ENCODE measurements around the gene KRTAP9-6. TPM values are rescaled to one million over a fixed set of nuclear protein-coding genes. Genes with fewer than 3 reads are reported as not detected.
A peak's percentile ranks its signal among the peaks of the same experiment; 100 is the strongest.
"Not testable (repeated sequence)": the region's sequence is repeated elsewhere in the genome, so short reads cannot be mapped to it uniquely, and the experiment has no call there.

The KRTAP9-6 gene
- total and polyA plus RNA-seq, 8 donors, result not detected

- Histone ChIP-seq H3K4me3 (no peak overlapping the region), H3K27ac (no peak overlapping the region), H3K9me3 (no peaks in the 10 kb centered on the region), H3K36me3 (no peaks in the 10 kb centered on the region), H3K27me3 (peaks cover 0 to 3% (median 0%) of the 10 kb centered on the region in 4 donors), H3K4me1 (no peaks in the 10 kb centered on the region)
- DNase-seq, result no peak
- intact Hi-C loops (cut with DNase I), result no loop called here
- no peak for TF ChIP-seq CTCF (IDR thresholded peaks at IDR 0.05)
- 55 to 62% methylated on average over 2 of the region's 2 CpGs for WGBS, 2 donors
- ATAC-seq, result no peak
- FAIRE-seq, result no peak
These were observed 2.0 kb upstream of the KRTAP9-6 start for GRCh38 chr17:41263212-41263611.

GRCh38 chr17:41264599-41264998 lies 579 bp upstream of the KRTAP9-6 start:
- FAIRE-seq, result no peak
- Histone ChIP-seq H3K4me3 (no peak overlapping the region), H3K4me1 (no peaks in the 10 kb centered on the region), H3K9me3 (no peaks in the 10 kb centered on the region), H3K27ac (no peak overlapping the region), H3K27me3 (peaks cover 0 to 3% (median 0%) of the 10 kb centered on the region in 4 donors), H3K36me3 (no peaks in the 10 kb centered on the region)
- 27 to 45% methylated on average over 3 of the region's 3 CpGs for WGBS, 2 donors
- DNase-seq, result no peak
- TF ChIP-seq CTCF (IDR thresholded peaks at IDR 0.05), result no peak
- ATAC-seq, result no peak
- intact Hi-C loops (cut with DNase I), result no loop called here

- no peak overlapping the region for H3K4me3 ChIP-seq
- DNase-seq (no peak), ATAC-seq (no peak), FAIRE-seq (no peak)
- no peak for TF ChIP-seq CTCF (IDR thresholded peaks at IDR 0.05)
- no peak overlapping the region for H3K27ac ChIP-seq
- H3K27me3 ChIP-seq, result peaks cover 0 to 1% (median 0%) of the 10 kb centered on the region in 4 donors
- no peaks in the 10 kb centered on the region for H3K36me3 ChIP-seq
- H3K4me1 ChIP-seq, result no peaks in the 10 kb centered on the region
- intact Hi-C loops (cut with DNase I), result no loop called here
- no peaks in the 10 kb centered on the region for H3K9me3 ChIP-seq
- WGBS, 2 donors, result 78% methylated on average over 3 of the region's 3 CpGs; no CpG with 5 or more reads in 1 of the 2 donors
These were observed 2.5 kb downstream of the KRTAP9-6 start for GRCh38 chr17:41267711-41268110.

GRCh38 chr17:41271323-41271722 lies 6.1 kb downstream of the KRTAP9-6 start:
- H3K9me3 ChIP-seq; H3K27ac ChIP-seq; DNase-seq; H3K4me3 ChIP-seq; intact Hi-C loops (cut with DNase I); H3K27me3 ChIP-seq; FAIRE-seq; H3K36me3 ChIP-seq; H3K4me1 ChIP-seq; ATAC-seq: not testable (repeated sequence)
- 40% methylated on average over 1 of the region's 1 CpG; no CpG with 5 or more reads in 1 of the 2 donors for WGBS, 2 donors

- no peak overlapping the region for H3K27ac ChIP-seq
- intact Hi-C loops (cut with DNase I), result no loop called here
- 37% methylated on average over 1 of the region's 1 CpG; no CpG with 5 or more reads in 1 of the 2 donors for WGBS, 2 donors
- no peak for FAIRE-seq
- H3K9me3 ChIP-seq, result no peaks in the 10 kb centered on the region
- TF ChIP-seq CTCF (IDR thresholded peaks at IDR 0.05), result no peak
- H3K36me3 ChIP-seq, result no peaks in the 10 kb centered on the region
- no peaks in the 10 kb centered on the region for H3K27me3 ChIP-seq
- no peak overlapping the region for H3K4me3 ChIP-seq
- DNase-seq, result no peak
- H3K4me1 ChIP-seq, result no peaks in the 10 kb centered on the region
- ATAC-seq, result no peak
These were observed 6.7 kb downstream of the KRTAP9-6 start for GRCh38 chr17:41271858-41272257.

GRCh38 chr17:41275648-41276190 lies 10.5 kb downstream of the KRTAP9-6 start, which contains the start of gene KRTAP9-7:
TSS of gene KRTAP9-7 (plus strand) at chr17:41275698. CDS start at chr17:41275698, 0 bp downstream.
- FAIRE-seq; H3K36me3 ChIP-seq; H3K4me3 ChIP-seq; H3K27ac ChIP-seq; ATAC-seq; H3K9me3 ChIP-seq; H3K4me1 ChIP-seq; H3K27me3 ChIP-seq; intact Hi-C loops (cut with DNase I): not testable (repeated sequence)
- 58 to 64% methylated on average over 3 of the region's 3 CpGs for WGBS, 2 donors
- DNase-seq, result peak in 1 of 6 donors; percentile 26

Measured in pancreas (tissue), 10 donors.